NCI-H128 (cell line): ENCODE data around the gene RBM27.
"Not testable (repeated sequence)": the region's sequence is repeated elsewhere in the genome, so short reads cannot be mapped to it uniquely, and the experiment has no call there.

Experiments used
- DNase-seq: peaks from one replicate; lab custom pipeline; 2025; ENCODE audit not compliant: unreplicated experiment; lab: John Stamatoyannopoulos, UW

The RBM27 gene, protein sequence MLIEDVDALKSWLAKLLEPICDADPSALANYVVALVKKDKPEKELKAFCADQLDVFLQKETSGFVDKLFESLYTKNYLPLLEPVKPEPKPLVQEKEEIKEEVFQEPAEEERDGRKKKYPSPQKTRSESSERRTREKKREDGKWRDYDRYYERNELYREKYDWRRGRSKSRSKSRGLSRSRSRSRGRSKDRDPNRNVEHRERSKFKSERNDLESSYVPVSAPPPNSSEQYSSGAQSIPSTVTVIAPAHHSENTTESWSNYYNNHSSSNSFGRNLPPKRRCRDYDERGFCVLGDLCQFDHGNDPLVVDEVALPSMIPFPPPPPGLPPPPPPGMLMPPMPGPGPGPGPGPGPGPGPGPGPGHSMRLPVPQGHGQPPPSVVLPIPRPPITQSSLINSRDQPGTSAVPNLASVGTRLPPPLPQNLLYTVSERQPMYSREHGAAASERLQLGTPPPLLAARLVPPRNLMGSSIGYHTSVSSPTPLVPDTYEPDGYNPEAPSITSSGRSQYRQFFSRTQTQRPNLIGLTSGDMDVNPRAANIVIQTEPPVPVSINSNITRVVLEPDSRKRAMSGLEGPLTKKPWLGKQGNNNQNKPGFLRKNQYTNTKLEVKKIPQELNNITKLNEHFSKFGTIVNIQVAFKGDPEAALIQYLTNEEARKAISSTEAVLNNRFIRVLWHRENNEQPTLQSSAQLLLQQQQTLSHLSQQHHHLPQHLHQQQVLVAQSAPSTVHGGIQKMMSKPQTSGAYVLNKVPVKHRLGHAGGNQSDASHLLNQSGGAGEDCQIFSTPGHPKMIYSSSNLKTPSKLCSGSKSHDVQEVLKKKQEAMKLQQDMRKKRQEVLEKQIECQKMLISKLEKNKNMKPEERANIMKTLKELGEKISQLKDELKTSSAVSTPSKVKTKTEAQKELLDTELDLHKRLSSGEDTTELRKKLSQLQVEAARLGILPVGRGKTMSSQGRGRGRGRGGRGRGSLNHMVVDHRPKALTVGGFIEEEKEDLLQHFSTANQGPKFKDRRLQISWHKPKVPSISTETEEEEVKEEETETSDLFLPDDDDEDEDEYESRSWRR

DNA sequence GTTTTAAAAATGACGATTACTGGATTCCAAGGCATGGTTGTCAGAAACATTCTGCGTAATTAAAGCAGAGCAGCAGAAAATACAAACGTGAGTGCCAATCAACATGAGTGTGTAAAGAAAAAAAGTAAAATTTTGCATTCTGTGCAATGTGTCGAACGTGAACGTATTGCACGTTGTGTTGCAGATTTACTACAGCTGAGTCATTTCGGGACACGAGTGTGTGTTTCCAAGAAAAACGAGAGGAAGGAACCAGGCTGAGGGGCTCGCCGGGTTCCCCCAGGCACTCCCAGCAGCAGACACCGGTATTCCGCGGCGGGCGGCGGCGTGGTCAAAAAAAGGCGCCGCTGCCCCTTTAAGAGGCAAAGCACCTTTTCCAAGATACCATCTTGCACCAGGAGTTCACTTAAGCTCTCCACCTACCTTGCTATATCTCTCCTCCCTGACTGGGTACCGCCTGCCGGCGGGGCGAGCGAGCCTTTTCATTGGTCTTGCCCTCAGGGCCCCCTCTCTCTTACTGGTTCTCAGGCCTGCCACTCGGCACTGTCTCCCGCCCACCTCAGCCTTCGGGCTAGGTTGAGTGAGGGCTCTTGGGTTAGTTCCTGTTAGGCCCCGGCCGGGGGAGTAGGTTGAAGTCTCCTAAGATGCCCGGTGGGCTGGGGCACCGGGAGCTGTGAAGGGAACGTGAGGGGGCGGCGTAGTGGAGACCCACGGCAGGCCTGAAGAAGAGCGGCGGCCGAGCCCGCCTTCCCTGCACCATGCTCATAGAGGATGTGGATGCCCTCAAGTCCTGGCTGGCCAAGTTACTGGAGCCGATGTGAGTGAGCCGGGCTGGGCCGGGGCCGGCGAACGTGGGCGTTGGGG lies at the start of gene RBM27:
Gene RBM27 (plus strand): TSS at position 595 of the 861 bp plus-strand sequence. CDS start 161 bp downstream, at position 756.
- DNase-seq, result peak; percentile 83

DNA sequence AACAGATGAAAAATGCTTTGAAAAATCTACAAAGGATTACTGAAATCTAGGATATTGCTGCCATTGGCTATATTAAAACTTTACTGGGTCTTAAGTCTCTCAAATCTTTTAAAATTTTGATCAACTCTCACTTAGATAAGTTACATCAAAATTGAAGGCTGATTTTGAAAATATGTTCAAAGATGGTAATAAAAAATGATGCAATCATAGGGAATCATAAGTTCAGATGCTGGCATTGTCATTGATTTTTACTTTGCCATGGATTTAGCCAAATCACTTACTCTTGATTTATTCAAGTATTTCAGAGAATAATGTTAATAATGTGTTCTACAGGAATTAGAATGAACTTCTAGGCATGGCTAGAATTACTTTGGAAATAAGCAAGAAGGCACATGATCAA lies 45.1 kb upstream of the RBM27 start:
- no peak for DNase-seq

DNA sequence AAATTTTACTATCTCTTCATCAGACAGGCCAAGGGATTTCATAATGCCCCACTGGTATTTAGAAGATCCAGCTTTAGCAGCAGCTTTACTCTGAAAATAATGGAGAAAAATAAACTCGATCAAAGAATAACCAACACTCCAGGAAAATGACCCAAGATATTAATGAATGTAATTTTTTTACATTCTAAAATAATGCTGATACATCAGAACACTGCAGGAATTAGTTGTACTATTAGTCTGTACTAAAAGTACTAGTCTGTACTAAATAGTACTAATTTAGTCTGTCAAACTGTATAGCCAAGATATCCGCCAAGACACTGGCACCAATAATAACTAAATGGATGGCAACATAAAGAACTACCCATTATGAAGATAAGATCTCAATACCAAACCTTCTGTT lies 39.0 kb upstream of the RBM27 start:
- no peak for DNase-seq

DNA sequence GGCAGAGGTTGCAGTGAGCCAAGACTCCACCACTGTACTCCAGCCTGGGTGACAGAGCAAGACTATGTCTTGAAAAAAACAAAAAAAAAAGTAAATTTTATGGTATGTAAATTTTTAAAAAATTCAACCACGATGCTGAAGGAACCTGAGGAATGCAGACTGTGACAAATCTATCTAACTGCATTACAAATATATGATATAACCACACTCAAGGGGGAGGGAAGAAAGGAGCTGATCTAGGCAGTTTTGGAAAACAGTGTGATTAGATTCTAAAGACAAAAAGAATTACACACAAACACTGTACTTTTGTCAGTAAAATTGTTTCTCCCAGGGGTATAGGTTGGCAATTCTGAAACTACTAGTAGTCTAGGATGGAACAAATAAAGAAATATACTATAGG lies 37.9 kb upstream of the RBM27 start:
- no peak for DNase-seq

DNA sequence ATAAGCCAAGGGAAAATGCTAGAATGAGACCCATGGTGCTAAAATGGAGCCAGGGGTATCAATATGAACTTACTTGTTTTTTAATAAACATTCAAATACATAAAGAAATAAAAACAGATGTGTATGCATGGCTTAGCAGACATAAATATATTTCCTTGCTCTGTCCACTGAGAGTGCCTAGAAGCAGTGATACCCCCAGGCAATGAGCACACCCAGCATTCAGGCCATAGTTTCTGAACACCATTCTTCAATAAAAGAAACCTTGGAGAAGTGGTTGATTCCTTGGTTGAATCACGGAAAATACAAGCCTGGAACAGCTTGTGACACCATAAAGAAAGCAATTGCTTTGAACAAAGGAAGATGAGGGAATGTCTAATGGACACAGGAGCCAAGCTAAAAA lies 37.5 kb upstream of the RBM27 start:
- no peak for DNase-seq

DNA sequence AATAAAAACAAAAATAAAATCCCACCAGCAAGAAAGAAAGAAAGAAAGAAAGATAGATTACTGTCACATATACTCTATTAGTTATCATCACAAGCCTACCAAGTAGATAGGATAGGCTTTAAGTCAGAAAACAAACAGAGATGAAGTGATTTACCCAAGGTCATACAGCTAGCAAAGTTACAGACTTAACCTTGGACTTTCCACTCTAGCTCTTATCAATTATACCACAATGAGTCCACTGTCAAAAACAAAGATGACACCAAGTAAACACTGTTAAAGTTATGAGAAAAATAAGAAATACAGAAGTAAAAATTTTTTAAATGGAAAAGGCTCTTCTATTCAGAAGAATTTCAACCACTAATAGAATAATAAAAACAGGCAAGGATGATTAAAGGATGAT lies 34.3 kb upstream of the RBM27 start:
- DNase-seq, result no peak

DNA sequence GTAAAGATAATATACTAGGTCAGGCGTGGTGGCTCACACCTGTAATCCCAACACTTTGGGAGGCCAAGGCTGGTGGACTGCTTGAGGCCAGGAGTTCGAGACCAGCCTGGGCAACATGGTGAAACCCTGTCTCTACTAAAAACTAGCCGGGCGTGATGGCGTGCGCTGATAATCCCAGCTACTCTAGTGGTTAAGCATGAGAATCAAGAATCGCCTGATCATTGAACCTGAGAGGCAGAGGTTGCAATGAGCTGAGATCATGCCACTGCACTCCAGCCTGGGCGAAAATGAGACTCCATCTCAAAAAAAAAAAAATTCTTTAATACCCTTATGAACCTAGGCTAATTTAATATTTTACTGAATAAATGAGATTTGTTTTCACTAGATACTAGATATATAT lies 30.4 kb upstream of the RBM27 start:
- DNase-seq, result not testable (repeated sequence)

DNA sequence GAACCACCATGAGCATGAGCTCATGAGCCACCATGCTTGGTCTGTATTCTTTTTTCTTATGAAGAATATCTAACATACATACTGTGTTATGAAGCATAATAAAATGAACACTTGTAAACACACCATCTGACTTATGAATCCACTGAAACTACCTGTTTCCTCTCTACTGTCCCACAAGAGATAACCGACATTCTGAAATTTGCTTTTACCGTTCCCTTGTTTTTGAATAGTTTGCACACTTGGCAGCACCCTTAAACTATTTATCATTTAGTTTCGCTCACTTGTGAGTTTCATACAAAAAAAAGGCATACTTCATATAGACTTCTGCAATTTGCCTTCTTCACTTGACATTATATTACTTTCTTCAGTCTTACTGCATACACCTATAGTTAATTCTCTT lies 29.8 kb upstream of the RBM27 start:
- DNase-seq, result no peak

DNA sequence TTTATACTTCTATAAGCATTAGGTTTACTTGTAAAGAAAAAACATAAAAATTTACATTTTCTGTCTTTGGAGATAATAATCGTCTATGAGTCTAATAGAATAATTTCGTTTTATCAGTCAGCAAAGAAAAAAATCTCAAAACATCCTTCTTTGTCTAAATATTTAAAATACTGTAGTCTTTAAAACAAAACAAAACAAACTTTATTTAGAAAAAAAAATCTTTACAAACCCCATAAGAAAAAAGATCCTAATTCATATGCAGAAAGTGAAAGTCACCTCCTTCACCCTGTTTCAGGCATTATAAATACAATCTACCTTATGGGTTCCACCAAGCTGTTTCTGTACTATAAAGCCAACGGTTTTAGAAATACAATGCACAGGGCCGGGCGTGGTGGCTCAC lies 26.6 kb upstream of the RBM27 start:
- DNase-seq, result no peak

DNA sequence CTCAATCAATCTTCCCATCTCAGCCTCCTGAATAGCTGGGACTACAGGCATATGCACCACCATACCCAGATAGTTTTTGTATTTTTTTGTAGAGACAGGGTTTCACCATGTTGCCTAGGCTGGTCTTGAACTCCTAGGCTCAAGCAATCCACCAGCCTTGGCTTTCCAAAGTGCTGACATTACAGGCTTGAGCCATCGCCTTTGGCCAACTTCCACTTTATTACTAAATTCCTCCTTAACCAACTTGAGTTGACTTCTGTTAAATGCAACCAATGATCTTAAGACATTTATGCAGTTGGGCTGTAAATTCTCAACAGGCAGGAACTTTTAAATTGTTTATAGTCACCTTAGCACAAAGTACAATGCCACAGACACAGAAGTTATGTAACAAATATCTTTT lies 23.7 kb upstream of the RBM27 start:
- DNase-seq, result no peak

DNA sequence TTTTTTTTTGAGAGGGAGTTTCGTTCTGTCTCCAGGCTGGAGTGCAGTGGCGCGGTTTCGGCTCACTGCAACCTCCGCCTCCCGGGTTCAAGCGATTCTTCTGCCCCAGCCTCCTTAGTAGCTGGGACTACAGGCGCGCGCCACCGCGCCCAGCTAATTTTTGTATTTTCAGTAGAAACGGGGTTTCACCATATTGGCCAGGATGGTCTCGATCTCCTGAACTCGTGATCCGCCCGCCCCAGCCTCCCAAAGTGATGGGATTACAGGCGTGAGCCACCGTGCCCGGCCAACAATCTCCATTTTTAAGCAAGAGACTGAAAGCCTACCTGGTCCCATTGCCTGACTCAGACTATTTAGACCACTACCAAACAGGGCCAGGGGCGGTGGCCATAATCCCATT lies 20.0 kb upstream of the RBM27 start:
- DNase-seq, result not testable (repeated sequence)

DNA sequence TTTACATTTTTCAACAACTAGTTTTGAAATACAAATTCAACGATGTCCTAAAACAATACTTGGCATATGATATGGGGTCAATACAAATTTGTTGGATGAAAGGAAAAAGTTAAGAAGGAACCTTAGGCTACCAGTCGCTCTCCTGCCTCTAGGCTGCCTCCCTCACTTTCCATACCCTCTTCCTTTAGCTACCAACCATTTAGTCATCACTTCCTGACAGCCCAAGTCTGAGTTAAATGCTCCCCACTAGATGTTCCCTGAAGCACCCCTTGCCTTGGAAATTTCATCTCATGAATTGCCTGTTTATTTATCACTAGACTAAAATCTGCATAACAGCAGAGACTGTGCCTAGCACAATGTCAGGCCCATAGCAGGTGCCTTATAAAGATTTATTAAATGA lies 18.2 kb upstream of the RBM27 start:
- DNase-seq, result no peak

DNA sequence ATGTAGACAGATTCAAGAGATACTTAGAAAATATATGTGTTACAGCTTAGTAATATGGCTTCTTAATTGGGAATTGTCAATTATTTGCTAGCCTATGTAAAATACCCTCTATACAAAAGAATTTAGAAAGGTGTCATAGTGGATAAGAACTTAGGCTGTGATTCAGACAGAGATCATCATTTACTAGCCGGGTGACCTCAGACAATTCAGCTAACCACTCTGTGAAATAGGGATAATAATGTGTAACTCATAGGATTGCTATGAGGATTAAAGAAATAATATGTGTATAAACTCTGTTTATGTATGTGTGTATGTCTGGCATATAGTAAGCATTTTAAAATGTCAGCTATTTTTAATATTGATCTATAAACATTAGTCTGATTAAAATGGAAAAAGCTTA lies 15.0 kb upstream of the RBM27 start:
- no peak for DNase-seq

DNA sequence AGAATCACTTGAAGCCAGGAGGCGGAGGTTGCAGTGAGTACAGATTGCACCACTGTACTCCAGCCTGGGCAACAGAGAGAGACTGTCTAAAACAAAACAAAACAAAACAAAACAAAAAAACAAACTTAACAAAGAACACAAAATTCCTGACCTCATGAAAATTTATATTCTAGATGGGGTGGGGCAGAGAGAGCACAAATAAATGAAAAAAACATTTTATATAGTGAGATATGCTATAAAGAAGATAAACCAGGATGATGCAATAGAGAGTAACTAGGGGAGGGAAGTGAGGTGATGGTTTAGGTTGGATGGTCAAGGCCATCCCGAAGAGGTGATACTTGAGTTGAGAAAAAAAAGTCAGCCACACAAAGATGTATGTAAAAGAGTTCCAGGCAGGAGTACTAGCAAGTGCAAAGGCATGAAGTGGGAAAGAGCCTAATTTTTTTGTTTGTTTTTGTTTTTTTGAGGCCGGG lies 10.8 kb upstream of the RBM27 start:
- DNase-seq, result no peak

DNA sequence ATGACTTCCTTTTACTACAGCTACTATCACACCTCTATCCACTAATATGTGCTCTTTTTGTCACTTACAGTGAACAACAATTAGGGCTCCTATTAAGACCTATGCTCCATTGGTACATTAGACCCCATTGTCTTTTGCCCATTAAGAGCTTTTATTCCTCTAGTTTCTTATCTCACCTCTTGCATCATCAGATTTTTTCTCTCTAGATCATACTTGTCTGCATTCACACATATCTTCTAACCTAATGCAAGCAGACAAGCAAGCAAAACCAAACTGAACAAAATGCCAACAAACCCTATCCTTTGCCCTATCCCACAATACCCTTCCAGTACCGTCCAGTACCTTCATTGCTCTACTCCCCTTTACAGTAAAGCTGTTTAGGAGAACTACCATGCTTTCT lies 10.1 kb upstream of the RBM27 start:
- DNase-seq, result no peak

DNA sequence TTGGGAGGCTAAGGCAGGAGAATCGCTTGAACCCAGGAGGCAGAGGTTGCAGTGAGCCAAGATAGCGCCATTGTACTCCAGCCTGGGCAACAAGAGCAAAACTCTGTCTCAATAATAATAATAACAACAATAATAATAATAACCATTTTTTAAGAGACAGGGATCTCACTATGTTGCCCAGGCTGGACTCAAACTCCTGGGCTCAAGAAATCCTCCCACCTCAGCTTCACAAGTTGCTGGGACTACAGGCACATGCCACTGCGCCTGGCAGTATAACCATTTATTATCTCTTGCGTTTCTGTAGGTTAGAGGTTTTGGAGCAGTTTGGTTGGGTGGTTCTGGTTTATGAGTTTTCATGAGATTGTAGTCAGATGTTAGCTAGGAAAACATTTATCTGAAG lies 8.4 kb upstream of the RBM27 start:
- not testable (repeated sequence) for DNase-seq

DNA sequence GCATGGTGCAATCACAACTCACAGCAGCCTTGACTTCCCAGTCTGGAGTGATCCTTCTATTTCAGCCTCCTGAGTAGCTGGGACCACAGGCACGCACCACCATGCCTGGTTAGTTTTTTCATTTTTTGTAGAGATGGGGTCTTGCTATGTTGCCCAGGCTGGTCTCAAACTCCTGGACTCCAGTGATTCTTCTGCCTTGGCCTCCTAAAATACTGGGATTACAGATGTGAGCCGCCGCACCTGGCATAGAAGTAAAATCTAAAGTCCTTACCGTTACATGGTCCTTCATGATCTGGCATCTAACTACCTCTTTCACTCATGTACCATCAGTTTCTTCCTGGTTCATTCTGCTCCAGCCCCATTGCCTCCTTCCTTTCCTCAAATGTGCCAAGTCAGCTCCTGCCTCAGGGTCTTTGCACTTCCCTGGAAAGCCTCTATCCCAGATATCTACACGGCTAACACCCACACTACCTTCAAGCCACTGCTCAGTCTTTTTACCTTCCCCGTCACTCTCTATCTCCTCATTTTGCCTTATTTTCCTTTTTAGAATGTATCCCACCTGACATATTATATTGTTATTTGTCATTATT lies 6.9 kb upstream of the RBM27 start:
- no peak for DNase-seq

DNA sequence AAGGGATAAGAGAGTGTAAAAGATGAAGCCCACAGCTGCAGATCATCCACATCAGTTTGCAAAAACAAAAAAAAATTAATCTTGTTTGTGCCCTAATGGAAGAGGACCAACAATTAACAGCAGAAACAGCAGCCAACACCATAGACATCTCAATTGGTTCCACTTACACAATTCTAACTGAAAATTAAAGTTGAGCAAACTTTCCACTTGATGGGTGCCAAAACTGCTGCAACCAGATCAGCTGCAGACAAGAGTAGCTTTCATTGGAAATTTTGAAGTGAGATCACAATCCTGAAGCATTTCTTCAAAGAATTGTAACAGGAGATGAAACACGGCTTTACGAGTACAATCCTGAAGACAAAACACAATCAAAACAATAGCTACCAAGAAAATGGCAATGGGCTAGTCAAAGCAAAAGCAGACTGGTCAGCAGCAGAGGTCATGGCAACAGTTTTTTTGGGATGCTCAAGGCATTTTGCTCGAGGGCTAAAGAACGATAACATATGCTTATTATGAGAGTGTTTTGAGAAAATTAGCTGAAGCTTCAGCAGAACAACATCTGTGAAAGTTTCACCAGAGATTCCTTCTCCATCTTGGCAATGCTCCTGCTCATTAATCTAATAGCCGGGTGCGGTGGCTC lies 4.1 kb upstream of the RBM27 start:
- DNase-seq, result no peak

DNA sequence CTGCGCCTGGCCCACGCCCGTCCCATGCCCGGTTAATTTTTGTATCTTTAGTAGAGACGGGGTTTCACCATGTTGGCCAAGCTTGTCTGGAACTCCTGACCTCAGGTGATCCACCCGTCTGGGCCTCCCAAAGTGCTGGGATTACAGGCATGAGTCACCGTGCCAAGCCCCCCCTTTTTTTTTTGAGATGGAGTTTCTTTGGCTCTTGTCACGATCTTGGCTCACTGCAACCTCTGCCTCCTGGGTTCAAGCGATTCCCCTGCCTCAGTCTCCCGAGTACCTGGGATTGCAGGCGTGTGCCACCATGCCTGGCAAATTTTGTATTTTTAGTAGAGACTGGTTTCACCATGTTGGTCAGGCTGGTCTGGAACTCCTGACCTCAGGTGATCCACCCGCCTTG lies 1.6 kb upstream of the RBM27 start:
- not testable (repeated sequence) for DNase-seq

DNA sequence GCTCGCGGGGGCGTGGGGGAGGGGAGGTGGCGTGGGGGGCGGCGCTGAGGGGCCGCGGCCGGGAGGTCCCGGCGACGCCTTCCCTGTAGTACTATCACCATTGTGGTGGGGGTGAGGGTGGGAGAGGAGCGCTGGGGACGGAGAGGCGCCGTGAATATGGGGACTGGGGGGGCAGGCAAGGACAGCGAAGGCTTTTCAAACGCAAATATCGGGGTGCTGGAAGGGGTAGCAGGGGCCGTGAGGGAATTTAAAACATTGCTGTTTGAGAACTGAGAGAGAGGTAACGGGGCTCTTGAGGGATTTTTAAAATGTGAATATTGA lies 427 bp downstream of the RBM27 start:
- DNase-seq, result no peak
